Neutrophil (primary cell): ENCODE results near the gene CEP170B.
"Not testable (repeated sequence)": the region's sequence is repeated elsewhere in the genome, so short reads cannot be mapped to it uniquely, and the experiment has no call there.

Source experiments
- H3K27ac ChIP-seq: fragments of 200-600 bp; sonication (generic); 2 replicates; pipeline ENCODE4 v1.5.1; 2016; ENCODE audit warnings: mild to moderate bottlenecking, moderate library complexity
- H3K27me3 ChIP-seq: fragments of 200-600 bp; sonication (generic); 2 replicates; pipeline ENCODE4 v1.6.0; 2016; ENCODE audit warnings: mild to moderate bottlenecking
- H3K36me3 ChIP-seq: fragments of 200-600 bp; sonication (generic); 2 replicates; pipeline ENCODE4 v1.5.1; 2017
- H3K4me1 ChIP-seq, 2 experiments: fragments of 200-600 bp in 1 of 2; sonication (generic) in 1 of 2; 1 replicate in 1 of 2; 2 replicates in 1 of 2; pipeline versions ENCODE4 v1.5.1 to v1.6.1; 2013 to 2016; ENCODE audit warnings: low read depth in 1 of 2, low read length in 1 of 2, mild to moderate bottlenecking in 1 of 2, moderate library complexity in 1 of 2; ENCODE audit not compliant: control insufficient read depth in 1 of 2, insufficient read depth in 1 of 2
- H3K4me3 ChIP-seq, 2 experiments: fragments of 200-600 bp in 1 of 2; sonication (generic) in 1 of 2; 1 replicate in 1 of 2; 2 replicates in 1 of 2; pipeline ENCODE4 v1.5.1; 2013 to 2016; ENCODE audit warnings: low read depth in 1 of 2, low read length in 1 of 2, mild to moderate bottlenecking in 1 of 2, moderate library complexity in 1 of 2
- H3K9me3 ChIP-seq: fragments of 200-600 bp; sonication (generic); 2 replicates; pipeline ENCODE4 v1.5.1; 2016
- CTCF ChIP-seq: fragments of 200-600 bp; sonication (generic); IDR thresholded peaks from 2 replicates; pipeline ENCODE4 v1.5.1; 2016; ENCODE audit warnings: antibody characterized with exemption

Gene CEP170B

GRCh38 chr14:104882325-104882973 lies 17.4 kb downstream of the CEP170B start:
- H3K36me3 ChIP-seq, result no peaks in the 10 kb centered on the region
- H3K4me3 ChIP-seq, result no peak overlapping the region
- no peaks in the 10 kb centered on the region for H3K9me3 ChIP-seq
- H3K27ac ChIP-seq, result no peak overlapping the region
- TF ChIP-seq CTCF, result no peak
- no peaks in the 10 kb centered on the region for H3K4me1 ChIP-seq
- H3K27me3 ChIP-seq, result no peaks in the 10 kb centered on the region

- Histone ChIP-seq H3K36me3 (no peaks in the 10 kb centered on the region), H3K27me3 (no peaks in the 10 kb centered on the region), H3K4me1 (no peaks in the 10 kb centered on the region), H3K9me3 (no peaks in the 10 kb centered on the region), H3K4me3 (no peak overlapping the region), H3K27ac (no peak overlapping the region)
- TF ChIP-seq CTCF, result no peak
Observed at GRCh38 chr14:104882991-104883660, 18.1 kb downstream of the CEP170B start.

- H3K4me1 ChIP-seq, result no peaks in the 10 kb centered on the region
- H3K36me3 ChIP-seq, result no peaks in the 10 kb centered on the region
- no peaks in the 10 kb centered on the region for H3K9me3 ChIP-seq
- TF ChIP-seq CTCF, result no peak
- no peak overlapping the region for H3K4me3 ChIP-seq
- H3K27ac ChIP-seq, result no peak overlapping the region
- no peaks in the 10 kb centered on the region for H3K27me3 ChIP-seq
Observed at GRCh38 chr14:104883681-104884361, 18.8 kb downstream of the CEP170B start.

- not testable (repeated sequence) for H3K27ac ChIP-seq, H3K27me3 ChIP-seq, H3K4me1 ChIP-seq, H3K36me3 ChIP-seq, H3K9me3 ChIP-seq, H3K4me3 ChIP-seq
Observed at GRCh38 chr14:104884381-104884780, 19.3 kb downstream of the CEP170B start.

GRCh38 chr14:104885031-104885972 lies 20.2 kb downstream of the CEP170B start:
- no peak for TF ChIP-seq CTCF
- Histone ChIP-seq H3K36me3 (no peaks in the 10 kb centered on the region), H3K27ac (no peak overlapping the region), H3K27me3 (no peaks in the 10 kb centered on the region), H3K9me3 (no peaks in the 10 kb centered on the region), H3K4me3 (no peak overlapping the region), H3K4me1 (no peaks in the 10 kb centered on the region)
